ENCODE results near the gene APLP2. TPM values are rescaled to one million over a fixed set of nuclear protein-coding genes. Genes with fewer than 3 reads are reported as not detected.

Gene APLP2
- total RNA-seq, 6 experiments from 2014 or later: 333 to 490 (median 458) TPM

DNA sequence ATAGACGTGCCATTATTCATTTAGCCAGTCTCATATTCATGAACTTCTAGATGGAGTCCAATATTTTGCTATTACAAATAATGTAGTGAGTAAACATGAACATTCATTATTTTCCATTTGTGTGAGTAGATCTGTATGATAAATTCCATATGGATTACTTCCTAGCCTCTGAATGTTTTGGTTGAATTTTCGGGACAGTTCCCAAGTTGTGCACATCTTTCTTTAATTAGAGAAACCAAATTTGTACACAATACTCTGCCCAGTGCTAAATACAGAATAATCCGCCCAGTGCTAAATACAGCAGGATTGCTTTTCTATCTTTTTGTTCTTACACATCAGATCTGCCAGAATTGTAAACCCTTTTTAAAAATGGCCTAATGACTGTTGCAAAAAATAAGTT is 17.1 kb upstream of the APLP2 start:
- no peaks in the 10 kb centered on the region for H3K36me3 Mint-ChIP-seq (ENCODE audit: low read depth)
- peaks cover 46% of the 10 kb centered on the region for H3K4me1 Mint-ChIP-seq (ENCODE audit: low read depth)
- H3K27ac Mint-ChIP-seq: no peak overlapping the region
- DNase-seq: no peak
- H3K27me3 Mint-ChIP-seq (ENCODE audit: insufficient read depth): peaks cover 3% of the 10 kb centered on the region; the same call in 1 of the 2 replicates
- TF ChIP-seq, protein P1, sequence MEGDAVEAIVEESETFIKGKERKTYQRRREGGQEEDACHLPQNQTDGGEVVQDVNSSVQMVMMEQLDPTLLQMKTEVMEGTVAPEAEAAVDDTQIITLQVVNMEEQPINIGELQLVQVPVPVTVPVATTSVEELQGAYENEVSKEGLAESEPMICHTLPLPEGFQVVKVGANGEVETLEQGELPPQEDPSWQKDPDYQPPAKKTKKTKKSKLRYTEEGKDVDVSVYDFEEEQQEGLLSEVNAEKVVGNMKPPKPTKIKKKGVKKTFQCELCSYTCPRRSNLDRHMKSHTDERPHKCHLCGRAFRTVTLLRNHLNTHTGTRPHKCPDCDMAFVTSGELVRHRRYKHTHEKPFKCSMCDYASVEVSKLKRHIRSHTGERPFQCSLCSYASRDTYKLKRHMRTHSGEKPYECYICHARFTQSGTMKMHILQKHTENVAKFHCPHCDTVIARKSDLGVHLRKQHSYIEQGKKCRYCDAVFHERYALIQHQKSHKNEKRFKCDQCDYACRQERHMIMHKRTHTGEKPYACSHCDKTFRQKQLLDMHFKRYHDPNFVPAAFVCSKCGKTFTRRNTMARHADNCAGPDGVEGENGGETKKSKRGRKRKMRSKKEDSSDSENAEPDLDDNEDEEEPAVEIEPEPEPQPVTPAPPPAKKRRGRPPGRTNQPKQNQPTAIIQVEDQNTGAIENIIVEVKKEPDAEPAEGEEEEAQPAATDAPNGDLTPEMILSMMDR (IDR thresholded peaks at IDR 0.05): no peak
- H3K9me3 Mint-ChIP-seq: no peaks in the 10 kb centered on the region
- H3K4me3 Mint-ChIP-seq: no peak overlapping the region

DNA sequence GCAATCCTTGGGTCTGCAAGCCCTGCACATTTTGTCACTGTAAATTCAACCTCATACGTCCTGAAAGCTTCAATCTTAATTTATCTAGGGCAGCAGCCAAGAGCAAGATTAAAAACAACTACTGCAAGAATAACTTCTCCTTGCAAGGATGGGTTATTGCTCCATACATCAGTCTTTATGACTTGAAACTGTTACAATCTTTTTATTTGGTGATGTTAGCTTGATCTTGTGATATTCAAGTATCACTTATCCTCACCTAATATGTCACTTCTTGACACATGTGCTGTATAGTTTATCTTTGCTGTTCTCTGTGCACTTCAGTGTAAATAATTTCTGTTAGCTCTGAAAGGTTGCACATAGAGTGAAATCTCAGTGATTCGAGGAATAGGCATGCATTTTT is 14.7 kb upstream of the APLP2 start:
- TF ChIP-seq, protein P1 (IDR thresholded peaks at IDR 0.05): no peak

DNA sequence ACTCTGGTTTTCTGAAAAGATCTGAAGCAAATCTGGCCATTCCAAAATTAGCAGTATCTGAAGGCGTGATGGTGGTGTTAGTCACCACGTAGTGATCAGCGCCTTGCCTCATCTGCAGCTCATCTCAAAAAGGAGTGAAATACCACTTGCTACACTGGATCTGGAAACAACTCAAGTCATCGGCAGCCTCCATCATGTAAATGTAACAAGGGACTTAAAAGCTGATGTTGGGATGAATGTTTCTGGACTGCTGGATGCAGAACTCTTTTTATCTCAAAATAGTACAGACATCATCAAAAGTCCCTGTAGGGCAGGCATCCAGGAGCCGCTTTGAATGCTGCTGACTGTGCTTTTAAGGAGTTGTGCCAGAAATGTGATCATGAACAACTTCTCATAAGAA is 14.1 kb upstream of the APLP2 start:
- no peaks in the 10 kb centered on the region for H3K9me3 Mint-ChIP-seq
- H3K4me3 Mint-ChIP-seq: peak overlapping the region; percentile 29
- peak; percentile 25 for DNase-seq
- TF ChIP-seq, protein P1 (IDR thresholded peaks at IDR 0.05): no peak
- peaks cover 4% of the 10 kb centered on the region for H3K27me3 Mint-ChIP-seq (ENCODE audit: insufficient read depth)
- H3K27ac Mint-ChIP-seq: no peak overlapping the region; the same call in 1 of the 2 replicates
- H3K36me3 Mint-ChIP-seq (ENCODE audit: low read depth): no peaks in the 10 kb centered on the region
- peaks cover 36% of the 10 kb centered on the region for H3K4me1 Mint-ChIP-seq (ENCODE audit: low read depth)

More for the DNA sequence above, 14.7 kb upstream of the APLP2 start:
- Mint-ChIP-seq H3K27ac (no peak overlapping the region), H3K9me3 (no peaks in the 10 kb centered on the region), H3K36me3 (ENCODE audit: low read depth) (no peaks in the 10 kb centered on the region), H3K4me1 (ENCODE audit: low read depth) (peaks cover 41% of the 10 kb centered on the region), H3K27me3 (ENCODE audit: insufficient read depth) (peaks cover 3% of the 10 kb centered on the region), H3K4me3 (no peak overlapping the region)
- no peak for DNase-seq

DNA sequence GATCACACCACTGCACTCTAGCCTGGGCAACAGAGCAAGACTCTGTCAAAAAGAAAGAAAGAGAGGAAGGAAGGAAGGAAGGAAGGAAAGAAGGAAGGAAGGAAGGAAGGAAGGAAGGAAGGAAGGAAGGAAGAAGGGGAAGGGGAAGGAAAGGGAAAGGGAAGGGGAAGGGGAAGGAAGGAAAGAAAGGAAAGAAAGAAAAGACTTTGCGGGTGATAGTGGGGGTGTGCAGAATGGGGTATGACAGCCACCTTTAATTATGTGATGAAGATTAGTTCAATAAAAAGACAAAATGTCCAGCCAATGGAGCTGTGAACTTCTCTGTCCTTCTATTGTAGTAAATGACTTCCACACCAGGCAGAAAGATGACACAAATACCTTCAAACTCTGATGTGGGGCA is 8.7 kb upstream of the APLP2 start:
- Mint-ChIP-seq H3K4me3 (no peak overlapping the region), H3K36me3 (ENCODE audit: low read depth) (0 out of 2 replicates have a peak, but pooled peaks cover 4% of the 10 kb centered on the region), H3K9me3 (no peaks in the 10 kb centered on the region), H3K27ac (no peak overlapping the region), H3K4me1 (ENCODE audit: low read depth) (no peaks in the 10 kb centered on the region), H3K27me3 (ENCODE audit: insufficient read depth) (peaks cover 13% of the 10 kb centered on the region)
- no peak for DNase-seq
- TF ChIP-seq, protein P1 (IDR thresholded peaks at IDR 0.05): no peak

DNA sequence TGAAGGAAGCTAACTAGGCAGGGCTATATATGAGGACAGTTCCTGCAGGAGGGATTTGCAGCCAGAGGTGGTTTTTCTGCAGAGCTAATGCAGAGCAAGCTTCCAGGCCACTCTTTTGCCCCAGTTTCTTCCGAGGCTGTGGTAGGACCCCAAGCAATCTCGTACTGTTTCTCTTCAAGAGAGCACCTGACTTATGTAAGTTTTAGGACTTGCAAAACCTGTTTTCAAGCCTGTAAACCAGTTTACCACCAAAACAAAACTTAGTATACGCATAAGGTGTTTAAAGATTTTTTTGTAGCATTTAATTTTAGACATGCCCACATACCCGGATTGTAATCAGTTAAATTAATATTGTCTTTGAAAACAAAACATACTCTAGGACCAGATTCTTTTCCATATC is 7.7 kb upstream of the APLP2 start:
- H3K4me3 Mint-ChIP-seq: no peak overlapping the region
- TF ChIP-seq, protein P1 (IDR thresholded peaks at IDR 0.05): no peak
- H3K27ac Mint-ChIP-seq: no peak overlapping the region
- H3K9me3 Mint-ChIP-seq: no peaks in the 10 kb centered on the region
- no peak for DNase-seq
- peaks cover 13% of the 10 kb centered on the region for H3K27me3 Mint-ChIP-seq (ENCODE audit: insufficient read depth)
- H3K36me3 Mint-ChIP-seq (ENCODE audit: low read depth): 0 out of 2 replicates have a peak, but pooled peaks cover 4% of the 10 kb centered on the region
- no peaks in the 10 kb centered on the region for H3K4me1 Mint-ChIP-seq (ENCODE audit: low read depth)

DNA sequence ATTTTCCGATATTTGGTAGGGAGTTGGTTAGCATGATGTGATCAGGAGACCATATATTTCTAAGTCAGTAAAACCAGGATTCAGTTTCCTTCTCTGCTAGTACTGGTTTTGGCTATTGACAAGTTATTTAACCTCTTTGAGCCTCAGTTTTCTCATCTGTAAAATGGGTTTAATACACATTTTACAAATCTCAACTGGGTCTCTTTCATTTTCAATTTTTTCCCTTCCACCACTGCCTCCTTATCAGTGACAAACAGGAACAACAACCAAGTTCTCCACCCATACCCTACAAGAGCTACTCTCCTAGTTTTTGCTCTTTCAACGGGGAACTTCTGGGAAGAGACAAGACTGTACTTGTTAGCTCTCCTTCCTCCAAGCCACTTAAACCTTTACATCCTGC is 6.2 kb upstream of the APLP2 start:
- TF ChIP-seq, protein P1 (IDR thresholded peaks at IDR 0.05): no peak
- DNase-seq: no peak
- Mint-ChIP-seq H3K9me3 (no peaks in the 10 kb centered on the region), H3K36me3 (ENCODE audit: low read depth) (0 out of 2 replicates have a peak, but pooled peaks cover 4% of the 10 kb centered on the region), H3K27ac (no peak overlapping the region), H3K27me3 (ENCODE audit: insufficient read depth) (peaks cover 13% of the 10 kb centered on the region), H3K4me1 (ENCODE audit: low read depth) (peaks cover 10% of the 10 kb centered on the region), H3K4me3 (no peak overlapping the region)

Measured in HFFc6 (cell line).